Measurements from ENCODE around the gene ADGRF5. TPM values are rescaled to one million over a fixed set of nuclear protein-coding genes. Genes with fewer than 3 reads are reported as not detected.

The ADGRF5 gene
- total and polyA plus RNA-seq, 2 experiments from 2014 or later = not detected

GRCh38 chr6:46895930-46896329, 25.8 kb downstream of the ADGRF5 start (continued):
- no peak for TF ChIP-seq ZNF462 (CRISPR knock-in tag; IDR thresholded peaks at IDR 0.05)
- TF ChIP-seq ZNF331 (CRISPR knock-in tag; IDR thresholded peaks at IDR 0.05; ENCODE audit: low read depth) = no peak
- no peak for TF ChIP-seq ZNF114 (CRISPR knock-in tag; IDR thresholded peaks at IDR 0.05)
- no peak for TF ChIP-seq ETS1 (IDR thresholded peaks at IDR 0.05)
- no peak for TF ChIP-seq EZH2 (IDR thresholded peaks at IDR 0.05; ENCODE audit: low read depth, unreplicated experiment)
- no peak for TF ChIP-seq CTCF (conservative IDR thresholded peaks at IDR 0.05; ENCODE audit: low read depth in 2 of 2)
- no peak for TF ChIP-seq EZH2phosphoT487 (IDR thresholded peaks at IDR 0.05; ENCODE audit: unreplicated experiment)
- TF ChIP-seq CREB1 (CRISPR knock-in tag; IDR thresholded peaks at IDR 0.05; ENCODE audit: low read depth) = no peak
- TF ChIP-seq POLR2AphosphoS5 (IDR thresholded peaks at IDR 0.05; ENCODE audit: low read depth) = no peak

Measured in GM23338 (cell line).